ENCODE data around the gene TBPL1. TPM values are rescaled to one million over a fixed set of nuclear protein-coding genes. Genes with fewer than 3 reads are reported as not detected.

Gene TBPL1
- total and polyA plus RNA-seq, 9 of the 15 experiments (the other 6 are each of a cell fraction or from before 2014, with no cell fraction given) = 78.1 to 152 (median 107) TPM

DNA sequence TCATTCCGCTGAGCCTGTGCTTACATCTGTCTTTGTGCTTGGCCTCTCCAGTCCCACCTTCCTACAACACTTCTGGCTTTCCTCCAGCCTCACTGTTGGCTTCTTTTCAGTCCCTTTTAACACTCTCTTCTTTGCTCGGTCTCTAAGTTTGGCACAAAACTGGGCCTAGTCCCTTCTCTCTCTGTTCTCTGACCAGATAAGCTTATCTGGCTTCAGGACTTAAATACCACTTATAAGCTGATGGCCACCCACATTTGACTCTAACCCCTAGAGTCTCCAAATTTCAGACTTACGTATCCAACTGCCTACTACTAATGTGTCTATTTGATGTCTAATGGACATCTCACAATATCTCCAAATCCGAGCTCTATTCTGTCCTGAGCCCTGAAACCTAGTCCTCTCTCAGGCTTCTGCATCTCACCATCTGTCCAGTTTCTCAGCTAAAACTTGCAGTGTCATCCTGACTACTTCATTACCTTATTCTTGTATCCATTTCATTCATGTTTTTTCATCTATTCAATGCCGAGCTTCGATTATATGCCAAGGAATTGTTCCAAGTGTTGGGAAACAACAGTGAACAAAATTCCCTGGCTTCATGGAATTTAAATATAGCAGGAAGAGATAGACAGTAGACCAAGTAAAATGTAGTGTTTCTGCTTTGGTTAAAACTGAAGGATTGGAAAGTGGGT, 40.1 kb downstream of the TBPL1 start (continued):
- TF ChIP-seq SMARCA4 (IDR thresholded peaks at IDR 0.05) = 0 out of 2 replicates have a peak, but pooled peaks have one; percentile 26
- 0 out of 2 replicates have a peak, but pooled peaks have one; percentile 40 for TF ChIP-seq NCOA6 (IDR thresholded peaks at IDR 0.05)
- TF ChIP-seq KDM1A (IDR thresholded peaks at IDR 0.05) = peak in 1 of 2 experiments; percentile 42; a peak in 1 of 4 replicates
- TF ChIP-seq, protein P1, sequence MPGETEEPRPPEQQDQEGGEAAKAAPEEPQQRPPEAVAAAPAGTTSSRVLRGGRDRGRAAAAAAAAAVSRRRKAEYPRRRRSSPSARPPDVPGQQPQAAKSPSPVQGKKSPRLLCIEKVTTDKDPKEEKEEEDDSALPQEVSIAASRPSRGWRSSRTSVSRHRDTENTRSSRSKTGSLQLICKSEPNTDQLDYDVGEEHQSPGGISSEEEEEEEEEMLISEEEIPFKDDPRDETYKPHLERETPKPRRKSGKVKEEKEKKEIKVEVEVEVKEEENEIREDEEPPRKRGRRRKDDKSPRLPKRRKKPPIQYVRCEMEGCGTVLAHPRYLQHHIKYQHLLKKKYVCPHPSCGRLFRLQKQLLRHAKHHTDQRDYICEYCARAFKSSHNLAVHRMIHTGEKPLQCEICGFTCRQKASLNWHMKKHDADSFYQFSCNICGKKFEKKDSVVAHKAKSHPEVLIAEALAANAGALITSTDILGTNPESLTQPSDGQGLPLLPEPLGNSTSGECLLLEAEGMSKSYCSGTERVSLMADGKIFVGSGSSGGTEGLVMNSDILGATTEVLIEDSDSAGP (CRISPR knock-in tag; IDR thresholded peaks at IDR 0.05) = no peak
- no peak for TF ChIP-seq NR2C2 (CRISPR knock-in tag; IDR thresholded peaks at IDR 0.05)
- 0 out of 2 replicates have a peak, but pooled peaks have one; percentile 7 for TF ChIP-seq NR2C2 (tag; IDR thresholded peaks at IDR 0.05)
- TF ChIP-seq SIN3B (IDR thresholded peaks at IDR 0.05; ENCODE audit: low read depth) = 0 out of 2 replicates have a peak, but pooled peaks have one; percentile 34
- no peak for TF ChIP-seq ZFPM2 (CRISPR knock-in tag; IDR thresholded peaks at IDR 0.05)
- TF ChIP-seq MAFG (tag; conservative IDR thresholded peaks at IDR 0.05) = peak; percentile 95
- TF ChIP-seq POLR2AphosphoS5 (IDR thresholded peaks at IDR 0.05; ENCODE audit: control insufficient read depth, insufficient read depth, low read depth, low read length) = no peak
- no peak for TF ChIP-seq MCM7 (IDR thresholded peaks at IDR 0.05)
- TF ChIP-seq RCOR1 (IDR thresholded peaks at IDR 0.05; ENCODE audit: borderline replicate concordance in 1 of 2, low read depth in 2 of 2, low read length in 2 of 2) = peak in 1 of 2 experiments; percentile 19; a peak in 1 of 4 replicates
- peak; percentile 76 for TF ChIP-seq NFE2L1 (tag; IDR thresholded peaks at IDR 0.05; ENCODE audit: borderline replicate concordance, low read depth)
- peak; percentile 88 for TF ChIP-seq NFE2 (IDR thresholded peaks at IDR 0.05; ENCODE audit: low read depth)
- 0 out of 2 replicates have a peak, but pooled peaks have one; percentile 3 for TF ChIP-seq ZNF354B (CRISPR knock-in tag; IDR thresholded peaks at IDR 0.05)
- peak; percentile 92 for TF ChIP-seq ZNF316 (IDR thresholded peaks at IDR 0.05)
- peak; percentile 91 for TF ChIP-seq C11orf30 (IDR thresholded peaks at IDR 0.05; ENCODE audit: low read depth)
- TF ChIP-seq NR4A1 (CRISPR knock-in tag; IDR thresholded peaks at IDR 0.05) = no peak
- 0 out of 2 replicates have a peak, but pooled peaks have one; percentile 46 for TF ChIP-seq NR4A1 (tag; IDR thresholded peaks at IDR 0.05)
- TF ChIP-seq, protein P2, sequence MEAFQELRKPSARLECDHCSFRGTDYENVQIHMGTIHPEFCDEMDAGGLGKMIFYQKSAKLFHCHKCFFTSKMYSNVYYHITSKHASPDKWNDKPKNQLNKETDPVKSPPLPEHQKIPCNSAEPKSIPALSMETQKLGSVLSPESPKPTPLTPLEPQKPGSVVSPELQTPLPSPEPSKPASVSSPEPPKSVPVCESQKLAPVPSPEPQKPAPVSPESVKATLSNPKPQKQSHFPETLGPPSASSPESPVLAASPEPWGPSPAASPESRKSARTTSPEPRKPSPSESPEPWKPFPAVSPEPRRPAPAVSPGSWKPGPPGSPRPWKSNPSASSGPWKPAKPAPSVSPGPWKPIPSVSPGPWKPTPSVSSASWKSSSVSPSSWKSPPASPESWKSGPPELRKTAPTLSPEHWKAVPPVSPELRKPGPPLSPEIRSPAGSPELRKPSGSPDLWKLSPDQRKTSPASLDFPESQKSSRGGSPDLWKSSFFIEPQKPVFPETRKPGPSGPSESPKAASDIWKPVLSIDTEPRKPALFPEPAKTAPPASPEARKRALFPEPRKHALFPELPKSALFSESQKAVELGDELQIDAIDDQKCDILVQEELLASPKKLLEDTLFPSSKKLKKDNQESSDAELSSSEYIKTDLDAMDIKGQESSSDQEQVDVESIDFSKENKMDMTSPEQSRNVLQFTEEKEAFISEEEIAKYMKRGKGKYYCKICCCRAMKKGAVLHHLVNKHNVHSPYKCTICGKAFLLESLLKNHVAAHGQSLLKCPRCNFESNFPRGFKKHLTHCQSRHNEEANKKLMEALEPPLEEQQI (IDR thresholded peaks at IDR 0.05) = 0 out of 2 replicates have a peak, but pooled peaks have one; percentile 48
- no peak for TF ChIP-seq RBM14 (IDR thresholded peaks at IDR 0.05; ENCODE audit: borderline replicate concordance, insufficient read depth, low read depth, low read length)
- TF ChIP-seq NFIX (CRISPR knock-in tag; IDR thresholded peaks at IDR 0.05; ENCODE audit: low read depth) = no peak
- no peak for TF ChIP-seq GABPB2 (CRISPR knock-in tag; conservative IDR thresholded peaks at IDR 0.05)
- no peak for TF ChIP-seq ZSCAN29 (IDR thresholded peaks at IDR 0.05)
- TF ChIP-seq SIX5 (IDR thresholded peaks at IDR 0.05; ENCODE audit: borderline replicate concordance in 1 of 2, insufficient read depth in 1 of 2, low read depth in 1 of 2, low read length in 2 of 2) = no peak
- TF ChIP-seq, protein P3, sequence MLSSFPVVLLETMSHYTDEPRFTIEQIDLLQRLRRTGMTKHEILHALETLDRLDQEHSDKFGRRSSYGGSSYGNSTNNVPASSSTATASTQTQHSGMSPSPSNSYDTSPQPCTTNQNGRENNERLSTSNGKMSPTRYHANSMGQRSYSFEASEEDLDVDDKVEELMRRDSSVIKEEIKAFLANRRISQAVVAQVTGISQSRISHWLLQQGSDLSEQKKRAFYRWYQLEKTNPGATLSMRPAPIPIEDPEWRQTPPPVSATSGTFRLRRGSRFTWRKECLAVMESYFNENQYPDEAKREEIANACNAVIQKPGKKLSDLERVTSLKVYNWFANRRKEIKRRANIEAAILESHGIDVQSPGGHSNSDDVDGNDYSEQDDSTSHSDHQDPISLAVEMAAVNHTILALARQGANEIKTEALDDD (IDR thresholded peaks at IDR 0.05) = peak; percentile 45; the same call in 1 of the 2 replicates

Data from K562 (cell line).